Neutrophil (primary cell): Measurements from ENCODE around the gene RPL3.

Source experiments
- H3K27ac ChIP-seq: fragments of 200-600 bp; sonication (generic); 2 replicates; pipeline ENCODE4 v1.5.1; 2016; ENCODE audit warnings: mild to moderate bottlenecking, moderate library complexity
- H3K27me3 ChIP-seq: fragments of 200-600 bp; sonication (generic); 2 replicates; pipeline ENCODE4 v1.6.0; 2016; ENCODE audit warnings: mild to moderate bottlenecking
- H3K36me3 ChIP-seq: fragments of 200-600 bp; sonication (generic); 2 replicates; pipeline ENCODE4 v1.5.1; 2017
- H3K4me1 ChIP-seq, 2 experiments: fragments of 200-600 bp in 1 of 2; sonication (generic) in 1 of 2; 1 replicate in 1 of 2; 2 replicates in 1 of 2; pipeline versions ENCODE4 v1.5.1 to v1.6.1; 2013 to 2016; ENCODE audit warnings: low read depth in 1 of 2, low read length in 1 of 2, mild to moderate bottlenecking in 1 of 2, moderate library complexity in 1 of 2; ENCODE audit not compliant: control insufficient read depth in 1 of 2, insufficient read depth in 1 of 2
- H3K4me3 ChIP-seq, 2 experiments: fragments of 200-600 bp in 1 of 2; sonication (generic) in 1 of 2; 1 replicate in 1 of 2; 2 replicates in 1 of 2; pipeline ENCODE4 v1.5.1; 2013 to 2016; ENCODE audit warnings: low read depth in 1 of 2, low read length in 1 of 2, mild to moderate bottlenecking in 1 of 2, moderate library complexity in 1 of 2
- H3K9me3 ChIP-seq: fragments of 200-600 bp; sonication (generic); 2 replicates; pipeline ENCODE4 v1.5.1; 2016
- CTCF ChIP-seq: fragments of 200-600 bp; sonication (generic); IDR thresholded peaks from 2 replicates; pipeline ENCODE4 v1.5.1; 2016; ENCODE audit warnings: antibody characterized with exemption

Gene RPL3

GRCh38 chr22:39355080-39355479 is 35.7 kb upstream of the RPL3 start:
- Histone ChIP-seq H3K27ac (no peak overlapping the region), H3K4me1 (peaks cover 19 to 21% of the 10 kb centered on the region in 2 experiments), H3K36me3 (no peaks in the 10 kb centered on the region), H3K27me3 (peaks cover 7% of the 10 kb centered on the region), H3K4me3 (no peak overlapping the region), H3K9me3 (no peaks in the 10 kb centered on the region)
- TF ChIP-seq CTCF: no peak

DNA sequence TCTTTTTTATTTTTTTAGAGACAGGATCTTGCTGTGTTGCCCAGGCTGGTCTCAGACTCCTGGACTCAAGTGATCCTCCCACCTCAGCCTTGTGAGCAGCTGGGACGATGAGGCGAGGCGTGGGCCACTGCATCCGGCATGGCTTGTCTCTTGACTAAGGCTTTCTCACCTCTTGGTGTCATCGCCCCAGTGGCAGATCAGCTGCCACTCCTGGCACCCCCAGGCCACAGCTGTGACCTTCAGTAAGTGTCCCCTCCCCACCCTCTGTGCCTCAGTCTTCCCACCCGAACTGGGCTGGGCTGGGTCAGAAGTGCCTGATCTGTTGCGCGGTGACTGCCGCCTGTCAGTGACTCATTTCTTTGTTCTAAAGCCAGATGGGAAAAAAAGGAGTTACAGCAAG is 33.9 kb upstream of the RPL3 start:
- Histone ChIP-seq H3K4me1 (peaks cover 25 to 28% of the 10 kb centered on the region in 2 experiments), H3K27me3 (peaks cover 7% of the 10 kb centered on the region), H3K4me3 (no peak overlapping the region), H3K36me3 (no peaks in the 10 kb centered on the region), H3K9me3 (no peaks in the 10 kb centered on the region), H3K27ac (no peak overlapping the region)
- TF ChIP-seq CTCF: no peak

DNA sequence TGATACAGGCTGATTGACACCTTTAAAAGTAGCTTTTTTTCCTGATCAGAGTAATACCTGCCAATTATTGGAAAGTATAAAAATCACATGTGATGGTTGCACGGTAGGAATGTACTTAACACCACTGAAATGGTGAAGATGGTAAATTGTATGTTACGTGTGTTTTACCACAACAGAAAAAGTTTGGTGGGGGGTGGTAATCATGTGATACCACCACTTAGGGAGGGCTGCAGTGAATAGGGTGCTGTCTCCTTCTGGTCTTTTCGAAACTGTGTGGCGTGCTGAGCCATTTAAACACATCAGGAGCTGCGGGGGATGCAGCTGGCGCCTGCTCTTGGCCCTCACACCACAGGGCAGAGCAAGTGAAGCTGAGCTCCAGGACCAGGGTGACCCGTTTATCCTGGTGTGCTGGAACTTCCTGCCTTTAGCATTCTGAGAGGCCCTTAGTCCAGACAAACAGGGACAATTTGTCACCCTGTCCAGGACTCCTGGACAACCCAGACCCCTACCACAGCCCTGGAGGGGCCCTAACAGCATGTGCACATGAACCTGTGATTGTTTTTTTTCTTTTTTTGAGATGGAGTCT is 33.0 kb upstream of the RPL3 start:
- Histone ChIP-seq H3K27ac (no peak overlapping the region), H3K9me3 (no peaks in the 10 kb centered on the region), H3K36me3 (no peaks in the 10 kb centered on the region), H3K27me3 (peaks cover 7% of the 10 kb centered on the region), H3K4me1 (peaks cover 25 to 28% of the 10 kb centered on the region in 2 experiments), H3K4me3 (no peak overlapping the region)
- no peak for TF ChIP-seq CTCF

DNA sequence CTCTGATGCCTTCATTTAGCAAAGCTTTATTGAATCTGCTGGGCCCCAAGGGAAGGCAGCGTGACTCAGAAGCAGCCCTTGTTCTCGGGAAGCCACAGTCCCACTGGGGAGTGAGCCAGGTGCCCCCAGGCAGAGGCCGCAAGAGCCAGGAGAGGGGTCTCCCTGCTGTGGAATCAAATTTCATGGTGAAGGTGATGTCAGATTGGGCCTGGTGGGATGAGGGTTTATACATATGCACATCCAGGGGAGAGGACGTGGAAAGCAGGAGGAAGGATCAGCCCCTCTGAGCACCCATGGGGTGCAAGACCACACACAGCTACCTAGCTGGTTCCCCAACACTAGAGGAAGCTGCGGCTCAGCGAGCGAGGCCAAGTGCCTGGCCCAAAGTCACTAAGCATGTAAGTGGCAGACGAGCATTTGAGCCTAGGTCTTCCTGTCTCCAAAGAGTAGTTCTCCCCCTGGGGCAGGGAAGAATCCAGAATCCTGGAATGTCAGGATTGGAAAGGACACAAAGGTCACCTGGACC is 32.3 kb upstream of the RPL3 start:
- peaks cover 7% of the 10 kb centered on the region for H3K27me3 ChIP-seq
- H3K27ac ChIP-seq: no peak overlapping the region
- H3K36me3 ChIP-seq: no peaks in the 10 kb centered on the region
- no peak for TF ChIP-seq CTCF
- H3K4me3 ChIP-seq: no peak overlapping the region
- peaks cover 25 to 28% of the 10 kb centered on the region in 2 experiments for H3K4me1 ChIP-seq
- H3K9me3 ChIP-seq: no peaks in the 10 kb centered on the region

GRCh38 chr22:39350757-39351688 is 31.6 kb upstream of the RPL3 start:
- TF ChIP-seq CTCF: no peak
- H3K4me1 ChIP-seq: peaks cover 25 to 28% of the 10 kb centered on the region in 2 experiments
- peak overlapping the region; percentile 60 to 64 for H3K4me3 ChIP-seq
- H3K27me3 ChIP-seq: peaks cover 7% of the 10 kb centered on the region
- H3K36me3 ChIP-seq: no peaks in the 10 kb centered on the region
- H3K27ac ChIP-seq: no peak overlapping the region
- no peaks in the 10 kb centered on the region for H3K9me3 ChIP-seq
